ENCODE results near the gene UBR1. TPM values are rescaled to one million over a fixed set of nuclear protein-coding genes. Genes with fewer than 3 reads are reported as not detected.

The UBR1 gene
- polyA plus RNA-seq, 1 donor from 2014 or later = 33.5 TPM

DNA sequence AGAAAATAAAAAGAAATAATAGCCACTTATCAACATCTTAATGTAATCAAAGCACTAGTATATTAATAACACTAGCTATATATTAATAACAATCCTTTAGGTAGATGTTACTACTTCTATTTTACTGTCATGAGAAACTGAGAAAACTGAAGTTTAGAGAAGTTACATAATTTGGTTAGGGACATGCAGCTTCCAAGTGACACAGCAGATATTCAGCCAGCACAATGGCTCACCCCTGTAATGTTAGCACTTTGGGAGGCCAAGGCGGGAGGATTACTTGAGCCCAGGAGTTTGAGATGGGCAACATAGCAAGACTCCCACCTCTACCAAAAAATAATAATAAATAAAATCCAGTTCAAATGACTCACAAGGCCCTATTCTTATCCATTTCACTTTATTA lies 1.9 kb upstream of the UBR1 start:
- H3K9me3 ChIP-seq (ENCODE audit: low read length) = no peaks in the 10 kb centered on the region
- no peaks in the 10 kb centered on the region for H4K20me1 ChIP-seq (ENCODE audit: insufficient read depth)
- no peak overlapping the region for H3K9ac ChIP-seq (ENCODE audit: low read length)
- no peak overlapping the region for H3K4me2 ChIP-seq (ENCODE audit: low read length)
- H3K27me3 ChIP-seq (ENCODE audit: insufficient read depth, low read depth, low read length) = no peaks in the 10 kb centered on the region
- peaks cover 27% of the 10 kb centered on the region for H3K79me2 ChIP-seq (replicated peaks; ENCODE audit: insufficient read depth, low read length)
- no peaks in the 10 kb centered on the region for H3K9me2 ChIP-seq (ENCODE audit: insufficient read depth, low read length)
- H3F3A ChIP-seq (ENCODE audit: insufficient read depth, low read length, poor library complexity, severe bottlenecking) = peaks cover 5% of the 10 kb centered on the region
- no peak for TF ChIP-seq MXI1 (conservative IDR thresholded peaks at IDR 0.05; ENCODE audit: poor library complexity, severe bottlenecking)
- no peak for TF ChIP-seq SMC3 (conservative IDR thresholded peaks at IDR 0.05; ENCODE audit: poor library complexity)
- no peak for TF ChIP-seq EZH2 (IDR thresholded peaks at IDR 0.05; ENCODE audit: borderline replicate concordance, insufficient read depth, low read length, poor library complexity, severe bottlenecking)
- TF ChIP-seq EP300 (conservative IDR thresholded peaks at IDR 0.05; ENCODE audit: poor library complexity, severe bottlenecking) = no peak
- no peak for TF ChIP-seq TAF1 (IDR thresholded peaks at IDR 0.05; ENCODE audit: low read depth)
- no peak for TF ChIP-seq CTCF (IDR thresholded peaks at IDR 0.05; ENCODE audit: poor library complexity, severe bottlenecking)
- no peak for TF ChIP-seq POLR2AphosphoS5 (IDR thresholded peaks at IDR 0.05)
- TF ChIP-seq REST (IDR thresholded peaks at IDR 0.05; ENCODE audit: borderline replicate concordance) = no peak
- no peak for TF ChIP-seq RAD21 (conservative IDR thresholded peaks at IDR 0.05)
- peaks cover 6% of the 10 kb centered on the region for H3K36me3 ChIP-seq (ENCODE audit: insufficient read depth, low read length)
- H2AFZ ChIP-seq (ENCODE audit: low read depth, low read length) = no peak overlapping the region
- H3K27ac ChIP-seq (ENCODE audit: low read length) = no peak overlapping the region
- H3K4me3 ChIP-seq (ENCODE audit: low read length) = no peak overlapping the region

DNA sequence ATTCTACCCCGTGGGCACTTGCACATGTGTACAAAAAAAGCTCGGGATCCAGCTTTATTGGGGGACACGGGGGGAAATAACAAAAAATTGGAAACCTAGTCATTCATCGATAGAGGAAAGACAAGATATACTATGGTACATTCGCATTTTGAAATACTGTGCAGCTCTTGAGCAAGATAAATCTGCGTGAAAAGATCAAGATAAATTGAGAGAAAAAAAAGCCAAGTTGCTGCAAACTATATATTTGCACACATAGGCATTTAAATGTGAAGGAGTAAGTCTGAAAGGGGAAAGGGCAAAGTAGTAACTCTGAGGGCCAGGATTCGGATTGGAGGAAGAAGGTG lies 620 bp upstream of the UBR1 start:
- Histone ChIP-seq H3K4me3 (ENCODE audit: low read length) (peak overlapping the region; percentile 77), H3K36me3 (ENCODE audit: insufficient read depth, low read length) (peaks cover 6% of the 10 kb centered on the region), H3K4me2 (ENCODE audit: low read length) (peak overlapping the region; percentile 75), H3K27me3 (ENCODE audit: insufficient read depth, low read depth, low read length) (no peaks in the 10 kb centered on the region), H3K79me2 (replicated peaks; ENCODE audit: insufficient read depth, low read length) (peaks cover 36% of the 10 kb centered on the region), H2AFZ (ENCODE audit: low read depth, low read length) (peak overlapping the region; percentile 81), H4K20me1 (ENCODE audit: insufficient read depth) (no peaks in the 10 kb centered on the region), H3F3A (ENCODE audit: insufficient read depth, low read length, poor library complexity, severe bottlenecking) (peaks cover 5% of the 10 kb centered on the region), H3K9ac (ENCODE audit: low read length) (peak overlapping the region; percentile 79), H3K27ac (ENCODE audit: low read length) (peak overlapping the region; percentile 91), H3K9me2 (ENCODE audit: insufficient read depth, low read length) (no peaks in the 10 kb centered on the region), H3K9me3 (ENCODE audit: low read length) (no peaks in the 10 kb centered on the region)
- TF ChIP-seq TAF1 (IDR thresholded peaks at IDR 0.05; ENCODE audit: low read depth) (no peak), CTCF (IDR thresholded peaks at IDR 0.05; ENCODE audit: poor library complexity, severe bottlenecking) (no peak), MXI1 (conservative IDR thresholded peaks at IDR 0.05; ENCODE audit: poor library complexity, severe bottlenecking) (no peak), REST (IDR thresholded peaks at IDR 0.05; ENCODE audit: borderline replicate concordance) (no peak), SMC3 (conservative IDR thresholded peaks at IDR 0.05; ENCODE audit: poor library complexity) (no peak), POLR2AphosphoS5 (IDR thresholded peaks at IDR 0.05) (no peak), EP300 (conservative IDR thresholded peaks at IDR 0.05; ENCODE audit: poor library complexity, severe bottlenecking) (no peak), RAD21 (conservative IDR thresholded peaks at IDR 0.05) (no peak), EZH2 (IDR thresholded peaks at IDR 0.05; ENCODE audit: borderline replicate concordance, insufficient read depth, low read length, poor library complexity, severe bottlenecking) (no peak)
